Small intestine (tissue), 16 donors: ENCODE data around the gene AFTPH. TPM values are rescaled to one million over a fixed set of nuclear protein-coding genes. Genes with fewer than 3 reads are reported as not detected.

ENCODE experiments used
- DNase-seq, 2 donors: peaks; one replicate each; pipeline versions ENCODE4 v3.0.0 to v3.0.0-alpha.2; 2013
- FAIRE-seq: peaks from 2 replicates; lab custom pipeline; 2012; peaks lifted over from hg19 to GRCh38; lab: Jason Lieb, UNC
- H3K27ac ChIP-seq, 3 donors: one replicate each; pipeline ENCODE4 v1.5.1; 2013; ENCODE audit warnings: low read length in 2 of 3, mild to moderate bottlenecking in 2 of 3, control low read depth in 1 of 3, inconsistent platforms in 1 of 3, low read depth in 1 of 3, moderate library complexity in 1 of 3
- H3K27me3 ChIP-seq, 3 donors: one replicate each; pipeline ENCODE4 v1.6.1; 2013; ENCODE audit warnings: low read length in 3 of 3, inconsistent platforms in 1 of 3; ENCODE audit not compliant: control insufficient read depth in 3 of 3, insufficient read depth in 3 of 3
- H3K36me3 ChIP-seq, 3 donors: one replicate each; pipeline ENCODE4 v1.6.1; 2013; ENCODE audit warnings: low read length in 3 of 3, inconsistent platforms in 1 of 3, low read depth in 1 of 3, mild to moderate bottlenecking in 1 of 3, moderate library complexity in 1 of 3; ENCODE audit not compliant: control insufficient read depth in 3 of 3, insufficient read depth in 2 of 3
- H3K4me1 ChIP-seq, 3 donors: one replicate each; pipeline ENCODE4 v1.6.1; 2013; ENCODE audit warnings: low read length in 2 of 3, inconsistent platforms in 1 of 3, low read depth in 1 of 3, mild to moderate bottlenecking in 1 of 3, moderate library complexity in 1 of 3; ENCODE audit not compliant: control insufficient read depth in 3 of 3, insufficient read depth in 2 of 3
- H3K4me3 ChIP-seq, 3 donors: one replicate each; pipeline ENCODE4 v1.5.1; 2013; ENCODE audit warnings: low read length in 3 of 3, control low read depth in 1 of 3, inconsistent platforms in 1 of 3, low read depth in 1 of 3, mild to moderate bottlenecking in 1 of 3, moderate library complexity in 1 of 3
- H3K9me3 ChIP-seq, 2 donors: one replicate each; pipeline ENCODE4 v1.6.1; 2013; ENCODE audit warnings: low read depth in 1 of 2, low read length in 1 of 2; ENCODE audit not compliant: control insufficient read depth in 2 of 2, insufficient read depth in 1 of 2
- WGBS, 3 donors: extraction: QIAGEN DNeasy Blood & Tissue Kit; methylation state at CpG; one replicate each; pipeline ENCODE4 v1.1.7; 2013; 5-methylcytosine and 5-hydroxymethylcytosine counted together
- long read RNA-seq, 10 donors: transcript quantifications; one replicate each; lab custom pipeline, GENCODE V29; 2026
- polyA plus RNA-seq, 4 donors: library from polyadenylated mRNA; stranded (reverse) in 3 of 4; unstranded in 1 of 4; fragments of 200-250 nt in 3 of 4; fragments of 120-200 nt in 1 of 4; gene quantifications; one replicate each; pipeline versions ENCODE4 v1.2.1 to v1.2.3, GENCODE V29; 2013
- donor health status: healthy with polysubstance abuse.
- donor health status: control.
- donor health status: control.
- donor health status: Bipolar disorder and iron deficiency.
- donor health status: healthy.

The AFTPH gene, protein sequence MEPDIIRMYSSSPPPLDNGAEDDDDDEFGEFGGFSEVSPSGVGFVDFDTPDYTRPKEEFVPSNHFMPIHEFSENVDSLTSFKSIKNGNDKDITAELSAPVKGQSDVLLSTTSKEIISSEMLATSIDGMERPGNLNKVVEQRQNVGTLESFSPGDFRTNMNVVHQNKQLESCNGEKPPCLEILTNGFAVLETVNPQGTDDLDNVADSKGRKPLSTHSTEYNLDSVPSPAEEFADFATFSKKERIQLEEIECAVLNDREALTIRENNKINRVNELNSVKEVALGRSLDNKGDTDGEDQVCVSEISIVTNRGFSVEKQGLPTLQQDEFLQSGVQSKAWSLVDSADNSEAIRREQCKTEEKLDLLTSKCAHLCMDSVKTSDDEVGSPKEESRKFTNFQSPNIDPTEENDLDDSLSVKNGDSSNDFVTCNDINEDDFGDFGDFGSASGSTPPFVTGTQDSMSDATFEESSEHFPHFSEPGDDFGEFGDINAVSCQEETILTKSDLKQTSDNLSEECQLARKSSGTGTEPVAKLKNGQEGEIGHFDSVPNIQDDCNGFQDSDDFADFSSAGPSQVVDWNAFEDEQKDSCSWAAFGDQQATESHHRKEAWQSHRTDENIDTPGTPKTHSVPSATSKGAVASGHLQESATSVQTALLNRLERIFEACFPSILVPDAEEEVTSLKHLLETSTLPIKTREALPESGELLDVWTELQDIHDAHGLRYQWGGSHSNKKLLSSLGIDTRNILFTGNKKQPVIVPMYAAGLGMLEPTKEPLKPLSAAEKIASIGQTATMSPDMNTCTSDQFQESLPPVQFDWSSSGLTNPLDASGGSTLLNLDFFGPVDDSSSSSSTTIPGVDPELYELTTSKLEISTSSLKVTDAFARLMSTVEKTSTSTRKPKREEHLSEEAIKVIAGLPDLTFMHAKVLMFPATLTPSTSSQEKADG
- polyA plus RNA-seq, result 10 to 100 TPM; 27.2 to 51.0 (median 43.6) TPM
- long read RNA-seq, donor 1, result 0 reads
- long read RNA-seq, donor 2, result 0 reads
- long read RNA-seq, donor 3, result 0 reads
- long read RNA-seq, donor 4, result 0 reads
- long read RNA-seq, donor 5, partial matches to known transcripts, result 0 of 1 reads
- long read RNA-seq, donor 5, other reads (novel, unspliced or antisense), result 0 of 1 reads
- long read RNA-seq, donor 6, full-length matches to known transcripts, result 1 of 1 reads
- long read RNA-seq, donor 6, partial matches to known transcripts, result 0 of 1 reads
- long read RNA-seq, donor 6, other reads (novel, unspliced or antisense), result 0 of 1 reads
- long read RNA-seq, donor 7, result 0 reads
- long read RNA-seq, donor 8, result 0 reads
- long read RNA-seq, donor 9, result 0 reads
- long read RNA-seq, donor 10, full-length matches to known transcripts, result 3 of 35 reads
- long read RNA-seq, donor 10, partial matches to known transcripts, result 32 of 35 reads
- long read RNA-seq, donor 10, other reads (novel, unspliced or antisense), result 0 of 35 reads

DNA sequence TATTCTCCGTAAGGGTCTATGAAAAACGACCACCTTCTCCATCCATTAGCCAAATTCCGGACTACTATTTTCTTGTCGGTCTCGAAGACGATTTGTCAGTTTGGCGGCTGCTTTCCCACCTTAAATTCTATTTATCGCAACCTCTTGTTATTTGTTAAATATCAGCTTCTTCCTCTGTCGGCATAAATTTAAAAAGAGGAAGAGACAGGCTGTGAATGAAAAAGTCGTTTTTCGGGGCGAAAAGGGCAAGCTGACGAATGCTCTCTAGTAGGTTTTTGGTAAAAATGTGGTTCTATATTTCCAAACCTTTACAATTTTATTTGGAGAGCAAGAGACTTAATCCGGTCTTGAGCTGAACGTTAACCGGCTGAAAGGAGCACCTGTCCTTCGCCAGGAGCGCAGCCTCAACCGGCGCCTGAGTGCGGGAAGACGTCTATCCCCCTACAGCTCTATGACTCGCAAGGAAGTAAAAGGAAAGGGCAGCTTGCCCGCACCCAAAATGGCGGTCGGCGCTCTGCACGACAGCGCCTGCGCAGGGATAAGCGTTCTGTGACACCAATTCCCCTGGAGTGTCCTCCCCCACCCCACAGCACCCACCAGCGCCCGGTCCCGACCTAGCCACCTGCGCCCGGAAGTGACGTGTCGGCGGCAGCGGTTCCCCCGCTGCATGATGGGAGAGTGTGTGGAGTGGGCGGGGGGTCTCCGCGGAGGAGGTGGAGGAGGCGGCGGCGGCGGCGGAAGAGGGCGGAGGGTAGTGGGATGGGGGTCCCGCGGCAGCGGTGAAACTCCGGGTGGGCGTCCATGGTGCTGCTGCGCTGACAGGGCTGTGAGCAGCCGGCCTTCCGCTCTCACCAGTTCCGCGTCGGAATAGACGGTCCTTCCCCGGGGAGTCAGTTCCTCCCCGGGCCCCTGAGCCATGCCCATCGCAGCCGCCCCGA is at the start of gene AFTPH:
AFTPH (plus strand) TSS at position 663 of the 938 bp plus-strand sequence. CDS start 27,147 bp downstream, outside the sequence.
- WGBS, 3 donors, result 0 to 1% (median 1%) methylated on average over 54 to 67 of the region's 67 CpGs

DNA sequence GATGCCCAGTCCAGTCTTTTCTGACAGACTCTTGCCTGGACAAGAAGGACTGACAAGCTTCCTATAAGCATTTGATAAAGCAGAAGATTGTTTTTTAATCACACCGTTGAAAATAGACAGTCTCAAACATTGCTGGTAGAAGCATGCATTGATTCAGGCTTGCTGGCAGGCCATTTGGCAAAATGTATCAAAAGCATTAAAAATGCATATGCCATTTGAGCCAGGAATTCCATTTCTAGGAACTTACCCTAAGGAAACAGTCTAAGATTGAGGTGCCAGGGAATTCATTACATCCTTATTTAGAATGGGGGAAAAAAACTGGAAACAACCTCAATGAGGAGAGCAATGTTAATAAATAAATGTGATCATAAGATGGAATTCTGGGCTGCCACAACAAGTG is 49.5 kb upstream of the AFTPH start:
- Histone ChIP-seq H3K4me1 (peaks cover 0 to 29% (median 4%) of the 10 kb centered on the region in 3 donors), H3K27ac (peak overlapping the region in 1 of 3 donors; percentile 49), H3K36me3 (no peaks in the 10 kb centered on the region), H3K9me3 (no peaks in the 10 kb centered on the region), H3K4me3 (no peak overlapping the region), H3K27me3 (no peaks in the 10 kb centered on the region)
- WGBS, 3 donors, result 62 to 91% (median 73%) methylated on average over 1 of the region's 1 CpG
- DNase-seq (no peak), FAIRE-seq (no peak)

More for the DNA sequence above, at the start of gene AFTPH:
- H3K9me3 ChIP-seq, result no peaks in the 10 kb centered on the region
- H3K27ac ChIP-seq, result peak within 1 kb of the TSS; percentile 92 to 97 (median 97)
- peaks cover 0 to 2% (median 0%) of the 10 kb centered on the region in 3 donors for H3K36me3 ChIP-seq
- peak; percentile 99 for DNase-seq
- FAIRE-seq, result no peak
- no peaks in the 10 kb centered on the region for H3K27me3 ChIP-seq
- H3K4me1 ChIP-seq, result peaks cover 0 to 2% (median 0%) of the 10 kb centered on the region in 3 donors
- peak within 1 kb of the TSS; percentile 73 to 96 (median 87) for H3K4me3 ChIP-seq

DNA sequence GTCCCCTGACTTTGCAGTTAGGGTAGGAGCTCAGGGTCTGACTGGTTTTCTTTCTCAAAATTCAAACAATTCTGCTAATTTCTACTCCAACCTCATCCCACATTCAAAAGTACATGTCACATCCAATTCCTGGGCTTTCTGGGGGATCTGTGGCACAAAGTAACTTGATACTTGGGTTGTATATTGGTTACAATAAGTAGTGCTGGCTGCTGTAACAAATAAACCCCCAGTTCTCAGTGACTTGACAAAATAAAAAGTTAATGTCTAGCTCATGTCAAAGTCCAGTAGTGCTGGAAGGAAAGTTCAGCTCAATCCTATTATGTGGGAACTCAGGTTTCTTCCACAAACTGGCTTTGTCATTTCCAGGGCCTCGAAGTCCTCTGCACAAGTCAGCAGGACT is 47.1 kb upstream of the AFTPH start:
- Histone ChIP-seq H3K27ac (no peak overlapping the region), H3K27me3 (no peaks in the 10 kb centered on the region), H3K4me3 (no peak overlapping the region), H3K9me3 (no peaks in the 10 kb centered on the region), H3K36me3 (no peaks in the 10 kb centered on the region), H3K4me1 (peaks cover 0 to 12% (median under 1%) of the 10 kb centered on the region in 3 donors)
- 86 to 93% (median 93%) methylated on average over 1 of the region's 1 CpG for WGBS, 3 donors
- DNase-seq (no peak), FAIRE-seq (no peak)

DNA sequence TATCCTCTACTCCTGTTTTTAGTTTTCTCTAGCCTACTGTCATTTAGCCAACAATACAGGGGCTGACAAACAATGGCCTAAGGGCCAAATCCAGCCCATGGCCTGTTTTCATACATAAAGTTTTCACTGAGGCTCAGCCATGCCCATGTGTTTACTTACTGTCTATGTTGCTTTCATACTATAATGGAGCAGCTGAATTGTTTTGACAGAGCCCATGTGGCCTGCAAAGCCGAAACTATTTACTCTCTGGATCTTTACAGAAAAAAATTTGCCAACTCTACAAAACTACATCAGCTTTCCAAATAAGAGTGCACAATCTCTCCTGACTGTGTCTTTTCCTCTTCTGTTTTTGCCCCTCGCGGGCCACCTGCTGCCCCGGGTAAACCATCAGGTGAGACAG is 46.1 kb upstream of the AFTPH start:
- Histone ChIP-seq H3K9me3 (no peaks in the 10 kb centered on the region), H3K4me3 (no peak overlapping the region), H3K36me3 (no peaks in the 10 kb centered on the region), H3K27ac (no peak overlapping the region), H3K4me1 (peaks cover 0 to 14% (median 0%) of the 10 kb centered on the region in 3 donors), H3K27me3 (no peaks in the 10 kb centered on the region)
- WGBS, 3 donors, result 79 to 98% (median 95%) methylated on average over 4 of the region's 4 CpGs
- no peak for FAIRE-seq
- DNase-seq, result no peak

DNA sequence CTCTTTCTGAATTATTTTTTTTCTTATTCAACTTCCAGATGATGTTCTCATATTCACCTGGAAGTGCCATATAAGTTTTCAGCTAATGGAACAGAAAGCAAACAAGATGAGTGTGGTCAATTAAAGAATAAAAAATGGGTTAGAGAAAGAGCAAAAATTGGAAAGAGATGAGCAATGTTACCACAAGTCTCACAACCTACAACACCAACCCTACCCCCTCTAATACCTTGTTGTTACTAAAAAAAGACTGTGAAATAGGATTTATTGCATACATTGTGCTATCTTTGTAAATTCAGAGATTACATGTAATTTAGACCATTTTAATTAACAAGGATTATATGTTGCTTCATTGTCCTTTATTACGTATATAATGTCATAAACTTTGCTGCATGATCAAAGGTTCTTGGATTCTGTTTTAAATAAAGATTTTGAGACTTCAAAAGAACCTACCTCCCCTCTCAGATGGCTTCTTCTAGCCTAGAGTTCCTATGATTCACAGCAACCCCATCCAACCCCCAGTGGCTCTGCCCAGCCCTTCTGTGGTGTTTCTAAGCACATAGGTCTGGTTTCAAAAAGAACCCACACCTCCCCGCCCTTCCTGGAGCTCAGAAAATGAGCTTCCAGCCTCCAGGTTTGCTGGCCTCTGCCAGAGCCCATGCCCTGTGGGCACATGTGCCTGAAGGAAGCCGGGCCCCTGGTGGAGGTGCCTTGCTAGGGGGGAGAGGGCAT is 45.5 kb upstream of the AFTPH start:
- Histone ChIP-seq H3K36me3 (no peaks in the 10 kb centered on the region), H3K4me3 (no peak overlapping the region), H3K9me3 (no peaks in the 10 kb centered on the region), H3K27me3 (no peaks in the 10 kb centered on the region), H3K27ac (no peak overlapping the region), H3K4me1 (peaks cover 0 to 10% (median 0%) of the 10 kb centered on the region in 3 donors)
- 64 to 75% (median 75%) methylated on average over 3 of the region's 3 CpGs for WGBS, 3 donors
- no peak for DNase-seq
- FAIRE-seq, result no peak

DNA sequence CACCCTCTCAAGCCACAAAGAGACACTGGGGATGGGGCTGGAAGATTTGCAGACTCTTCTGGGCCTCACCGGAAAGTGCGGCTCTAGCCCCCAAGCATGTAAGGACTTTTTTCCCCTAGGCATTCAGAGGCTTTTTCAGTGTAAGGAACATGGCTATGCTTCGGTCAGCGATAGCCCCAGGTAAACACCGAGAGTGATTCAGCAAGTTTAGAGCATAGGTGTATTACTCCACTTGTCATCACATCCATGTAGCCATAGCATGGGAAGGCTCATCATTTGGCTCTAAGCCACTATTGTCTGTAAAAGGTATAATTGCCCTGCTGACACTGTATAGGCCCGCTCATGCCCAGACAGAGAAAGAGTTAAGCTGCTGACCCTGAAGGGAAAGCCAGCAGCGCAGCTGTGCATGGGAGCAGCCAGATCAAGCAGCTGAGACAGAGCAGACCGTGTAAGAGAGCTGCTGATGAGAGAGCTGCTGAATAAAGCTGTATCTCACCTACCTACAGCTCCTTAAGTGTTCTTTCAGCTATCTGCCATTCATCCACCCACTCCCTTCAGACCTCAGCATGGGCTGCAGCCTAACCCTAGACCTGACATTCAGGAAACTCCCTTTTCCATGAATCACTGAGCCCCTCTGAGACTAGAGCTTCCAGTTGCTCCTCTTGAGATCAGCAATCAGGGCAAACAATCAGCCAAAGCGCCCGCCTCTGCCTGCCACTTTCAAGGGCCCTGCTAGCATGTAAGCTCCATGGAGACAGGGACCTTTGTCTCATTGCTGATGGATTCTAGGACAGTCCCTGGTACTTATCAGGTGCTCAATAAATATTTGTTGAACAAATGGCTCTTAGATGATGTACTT is 44.6 kb upstream of the AFTPH start:
- FAIRE-seq (no peak), DNase-seq (peak in 1 of 2 donors; percentile 32)
- H3K4me3 ChIP-seq, result no peak overlapping the region
- no peaks in the 10 kb centered on the region for H3K9me3 ChIP-seq
- no peaks in the 10 kb centered on the region for H3K27me3 ChIP-seq
- no peaks in the 10 kb centered on the region for H3K36me3 ChIP-seq
- no peak overlapping the region for H3K27ac ChIP-seq
- WGBS, 3 donors, result 88 to 94% (median 90%) methylated on average over 10 of the region's 10 CpGs
- peaks cover 0 to 8% (median 0%) of the 10 kb centered on the region in 3 donors for H3K4me1 ChIP-seq
